Chondrocyte (in vitro differentiated cells): ENCODE results near the gene SIL1. TPM values are rescaled to one million over a fixed set of nuclear protein-coding genes. Genes with fewer than 3 reads are reported as not detected.
"Not testable (repeated sequence)": the region's sequence is repeated elsewhere in the genome, so short reads cannot be mapped to it uniquely, and the experiment has no call there.

Experiments used
- DNase-seq: peaks from one replicate; pipeline ENCODE4 v3.0.0; 2021; ENCODE audit warnings: mixed read lengths, low spot score
- H3K27ac Mint-ChIP-seq: one replicate; pipeline ENCODE4 v1.8.0; 2021; ENCODE audit warnings: mild to moderate bottlenecking, moderate library complexity, mixed read lengths; ENCODE audit not compliant: unreplicated experiment
- H3K27me3 Mint-ChIP-seq: 2 replicates; pipeline ENCODE4 v1.8.0; 2021; ENCODE audit warnings: low read depth, mixed read lengths
- H3K36me3 Mint-ChIP-seq: 2 replicates; pipeline ENCODE4 v1.8.0; 2021; ENCODE audit warnings: low read depth, mixed read lengths
- H3K4me1 Mint-ChIP-seq: 2 replicates; pipeline ENCODE4 v1.8.0; 2021; ENCODE audit warnings: low read depth, mild to moderate bottlenecking, mixed read lengths
- H3K4me3 Mint-ChIP-seq: one replicate; pipeline ENCODE4 v1.8.0; 2021; ENCODE audit warnings: mild to moderate bottlenecking, moderate library complexity, mixed read lengths; ENCODE audit not compliant: unreplicated experiment
- H3K9me3 Mint-ChIP-seq: 2 replicates; pipeline ENCODE4 v1.8.0; 2021; ENCODE audit warnings: low read depth, mixed read lengths
- total RNA-seq: library from RNA; stranded (reverse); gene quantifications from 3 replicates; pipeline ENCODE4 v1.2.1, GENCODE V29; 2021
- TF ChIP-seq, protein P1 (sequence below): fragments of 200-600 bp; sonication (generic); IDR thresholded peaks from 2 replicates; pipeline ENCODE4 v1.5.0; 2021; ENCODE audit warnings: antibody characterized with exemption, mild to moderate bottlenecking, moderate library complexity

SIL1 gene
- total RNA-seq, 1 donor from 2014 or later, result 71.1 TPM

- DNase-seq, result no peak
- peaks cover 9% of the 10 kb centered on the region for H3K4me1 Mint-ChIP-seq
- TF ChIP-seq, protein P1, sequence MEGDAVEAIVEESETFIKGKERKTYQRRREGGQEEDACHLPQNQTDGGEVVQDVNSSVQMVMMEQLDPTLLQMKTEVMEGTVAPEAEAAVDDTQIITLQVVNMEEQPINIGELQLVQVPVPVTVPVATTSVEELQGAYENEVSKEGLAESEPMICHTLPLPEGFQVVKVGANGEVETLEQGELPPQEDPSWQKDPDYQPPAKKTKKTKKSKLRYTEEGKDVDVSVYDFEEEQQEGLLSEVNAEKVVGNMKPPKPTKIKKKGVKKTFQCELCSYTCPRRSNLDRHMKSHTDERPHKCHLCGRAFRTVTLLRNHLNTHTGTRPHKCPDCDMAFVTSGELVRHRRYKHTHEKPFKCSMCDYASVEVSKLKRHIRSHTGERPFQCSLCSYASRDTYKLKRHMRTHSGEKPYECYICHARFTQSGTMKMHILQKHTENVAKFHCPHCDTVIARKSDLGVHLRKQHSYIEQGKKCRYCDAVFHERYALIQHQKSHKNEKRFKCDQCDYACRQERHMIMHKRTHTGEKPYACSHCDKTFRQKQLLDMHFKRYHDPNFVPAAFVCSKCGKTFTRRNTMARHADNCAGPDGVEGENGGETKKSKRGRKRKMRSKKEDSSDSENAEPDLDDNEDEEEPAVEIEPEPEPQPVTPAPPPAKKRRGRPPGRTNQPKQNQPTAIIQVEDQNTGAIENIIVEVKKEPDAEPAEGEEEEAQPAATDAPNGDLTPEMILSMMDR, result no peak
- no peaks in the 10 kb centered on the region for H3K27me3 Mint-ChIP-seq
- no peak overlapping the region for H3K27ac Mint-ChIP-seq
- H3K4me3 Mint-ChIP-seq, result no peak overlapping the region
- H3K9me3 Mint-ChIP-seq, result peaks cover 10% of the 10 kb centered on the region
- peaks cover 8% of the 10 kb centered on the region for H3K36me3 Mint-ChIP-seq
Observed at GRCh38 chr5:139167952-139168720, 30.0 kb downstream of the SIL1 start.

- TF ChIP-seq, protein P1, result no peak
- H3K9me3 Mint-ChIP-seq, result peaks cover 6% of the 10 kb centered on the region
- no peak for DNase-seq
- no peak overlapping the region for H3K4me3 Mint-ChIP-seq
- no peak overlapping the region for H3K27ac Mint-ChIP-seq
- no peaks in the 10 kb centered on the region for H3K27me3 Mint-ChIP-seq
- H3K36me3 Mint-ChIP-seq, result peaks cover 5% of the 10 kb centered on the region
- peaks cover 9% of the 10 kb centered on the region for H3K4me1 Mint-ChIP-seq
Observed at GRCh38 chr5:139167533-139167932, 30.6 kb downstream of the SIL1 start.

GRCh38 chr5:139167063-139167462, 31.1 kb downstream of the SIL1 start:
- no peaks in the 10 kb centered on the region for H3K27me3 Mint-ChIP-seq
- no peak overlapping the region for H3K27ac Mint-ChIP-seq
- H3K4me1 Mint-ChIP-seq, result peaks cover 9% of the 10 kb centered on the region
- H3K9me3 Mint-ChIP-seq, result peaks cover 5% of the 10 kb centered on the region
- no peak overlapping the region for H3K4me3 Mint-ChIP-seq
- peaks cover 5% of the 10 kb centered on the region for H3K36me3 Mint-ChIP-seq
- DNase-seq, result no peak
- TF ChIP-seq, protein P1, result no peak

DNA sequence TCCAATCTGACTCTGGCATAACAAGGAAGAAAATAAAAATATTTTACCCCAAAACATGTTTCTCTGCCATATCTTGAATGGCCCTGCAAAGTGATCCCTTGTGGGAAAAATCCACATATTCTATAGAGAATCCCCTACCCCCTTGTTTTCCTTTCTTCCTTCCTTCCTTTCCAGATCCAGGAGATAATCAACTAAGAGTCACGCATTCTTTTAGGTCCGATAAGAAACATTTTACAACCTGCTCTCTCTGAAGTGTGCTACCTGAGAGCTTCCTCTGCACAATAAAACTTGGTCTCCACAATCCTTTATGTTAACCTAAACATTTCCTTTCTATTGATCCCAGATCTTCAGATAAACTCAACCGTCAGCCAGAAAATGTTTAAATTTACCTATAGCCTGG, 33.3 kb downstream of the SIL1 start:
- H3K4me3 Mint-ChIP-seq, H3K27ac Mint-ChIP-seq, H3K9me3 Mint-ChIP-seq, H3K36me3 Mint-ChIP-seq, DNase-seq, H3K27me3 Mint-ChIP-seq: not testable (repeated sequence)
- peaks cover 13% of the 10 kb centered on the region for H3K4me1 Mint-ChIP-seq

DNA sequence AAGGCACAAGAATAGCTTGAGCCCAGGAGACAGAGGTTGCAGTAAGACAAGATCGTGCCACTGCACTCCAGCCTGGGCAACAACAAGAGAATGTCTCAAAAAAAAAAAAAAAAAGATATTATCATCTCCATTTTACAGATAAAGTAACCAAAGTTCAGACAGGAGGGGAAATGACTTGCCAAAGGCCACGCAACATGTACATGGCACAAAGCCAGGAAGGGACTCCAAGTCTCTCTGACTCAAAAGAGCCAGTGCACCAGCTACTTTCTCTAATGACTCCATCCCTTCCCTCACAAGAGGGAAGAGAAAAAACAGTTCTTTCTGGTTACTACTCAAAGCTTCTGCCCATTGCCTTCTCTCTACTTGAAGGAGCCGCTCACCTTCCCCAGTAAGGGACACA, 34.1 kb downstream of the SIL1 start:
- H3K9me3 Mint-ChIP-seq, result no peaks in the 10 kb centered on the region
- no peak overlapping the region for H3K27ac Mint-ChIP-seq
- DNase-seq, result no peak
- H3K4me1 Mint-ChIP-seq, result peaks cover 22% of the 10 kb centered on the region
- TF ChIP-seq, protein P1, result no peak
- H3K27me3 Mint-ChIP-seq, result no peaks in the 10 kb centered on the region
- no peak overlapping the region for H3K4me3 Mint-ChIP-seq
- H3K36me3 Mint-ChIP-seq, result no peaks in the 10 kb centered on the region

DNA sequence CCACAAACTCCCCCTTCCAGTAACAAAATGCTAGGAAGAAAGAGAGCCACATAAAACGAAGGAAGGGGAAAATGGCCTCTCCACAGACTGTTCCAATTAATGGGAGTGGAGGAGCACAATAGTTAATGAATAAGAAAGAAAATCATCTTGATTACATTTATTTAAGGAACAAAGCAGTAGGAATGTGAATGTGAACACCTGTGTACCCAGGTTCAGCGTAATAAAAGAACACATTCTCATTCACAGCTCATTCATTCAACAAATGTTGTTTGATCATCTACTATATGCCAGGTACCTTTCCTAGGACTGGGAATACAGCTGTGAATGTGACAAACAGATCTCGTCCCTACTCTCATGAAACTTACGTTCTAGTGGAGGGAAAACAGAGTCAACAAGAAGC, 35.7 kb downstream of the SIL1 start:
- TF ChIP-seq, protein P1, result no peak
- H3K4me3 Mint-ChIP-seq, result no peak overlapping the region
- H3K36me3 Mint-ChIP-seq, result no peaks in the 10 kb centered on the region
- H3K4me1 Mint-ChIP-seq, result peaks cover 24% of the 10 kb centered on the region
- no peaks in the 10 kb centered on the region for H3K27me3 Mint-ChIP-seq
- H3K9me3 Mint-ChIP-seq, result no peaks in the 10 kb centered on the region
- H3K27ac Mint-ChIP-seq, result no peak overlapping the region
- no peak for DNase-seq
